Measurements from ENCODE around the gene AGGF1.
A peak's percentile ranks its signal among the peaks of the same experiment; 100 is the strongest.
"Not testable (repeated sequence)": the region's sequence is repeated elsewhere in the genome, so short reads cannot be mapped to it uniquely, and the experiment has no call there.

The AGGF1 gene, protein sequence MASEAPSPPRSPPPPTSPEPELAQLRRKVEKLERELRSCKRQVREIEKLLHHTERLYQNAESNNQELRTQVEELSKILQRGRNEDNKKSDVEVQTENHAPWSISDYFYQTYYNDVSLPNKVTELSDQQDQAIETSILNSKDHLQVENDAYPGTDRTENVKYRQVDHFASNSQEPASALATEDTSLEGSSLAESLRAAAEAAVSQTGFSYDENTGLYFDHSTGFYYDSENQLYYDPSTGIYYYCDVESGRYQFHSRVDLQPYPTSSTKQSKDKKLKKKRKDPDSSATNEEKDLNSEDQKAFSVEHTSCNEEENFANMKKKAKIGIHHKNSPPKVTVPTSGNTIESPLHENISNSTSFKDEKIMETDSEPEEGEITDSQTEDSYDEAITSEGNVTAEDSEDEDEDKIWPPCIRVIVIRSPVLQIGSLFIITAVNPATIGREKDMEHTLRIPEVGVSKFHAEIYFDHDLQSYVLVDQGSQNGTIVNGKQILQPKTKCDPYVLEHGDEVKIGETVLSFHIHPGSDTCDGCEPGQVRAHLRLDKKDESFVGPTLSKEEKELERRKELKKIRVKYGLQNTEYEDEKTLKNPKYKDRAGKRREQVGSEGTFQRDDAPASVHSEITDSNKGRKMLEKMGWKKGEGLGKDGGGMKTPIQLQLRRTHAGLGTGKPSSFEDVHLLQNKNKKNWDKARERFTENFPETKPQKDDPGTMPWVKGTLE

GRCh38 chr5:77030097-77031071, at the start of gene AGGF1:
Gene AGGF1 (plus strand): TSS chr5:77030404. CDS start chr5:77030767, 363 bp downstream.
- DNase-seq = peak; percentile 91 to 93

GRCh38 chr5:76980518-76981144, 49.6 kb upstream of the AGGF1 start:
- no peak for DNase-seq

GRCh38 chr5:76982450-76982849, 47.8 kb upstream of the AGGF1 start:
- DNase-seq = no peak

GRCh38 chr5:76983468-76983867, 46.7 kb upstream of the AGGF1 start:
- DNase-seq = no peak

GRCh38 chr5:76986825-76987526, 43.2 kb upstream of the AGGF1 start:
- DNase-seq = no peak

DNA sequence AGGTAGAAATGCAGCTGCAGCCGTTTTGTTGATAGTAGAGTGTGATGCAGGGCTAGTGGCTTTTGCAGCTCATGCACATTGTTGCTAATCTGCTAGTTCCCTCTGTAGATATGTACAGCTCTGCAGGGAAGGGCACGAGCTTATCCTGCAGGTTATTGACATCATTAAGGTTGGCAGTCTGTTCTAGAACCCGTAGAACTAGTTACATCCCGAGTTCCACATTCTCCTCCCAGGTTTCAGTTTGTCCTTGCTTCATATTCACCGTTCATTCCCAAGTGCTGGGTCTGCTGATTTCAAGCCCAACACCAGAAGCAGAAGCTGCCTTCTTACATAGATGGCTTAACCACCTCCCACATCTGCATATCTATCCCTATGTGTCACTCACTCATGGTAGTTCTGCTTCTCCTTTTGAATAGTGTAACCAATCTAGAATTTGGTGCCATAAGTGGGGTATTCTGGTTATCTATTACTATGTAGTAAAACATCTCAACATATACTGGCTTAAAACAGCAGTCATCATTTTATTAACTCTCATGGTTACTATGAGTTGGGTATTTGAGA, 39.2 kb upstream of the AGGF1 start:
- no peak for DNase-seq

DNA sequence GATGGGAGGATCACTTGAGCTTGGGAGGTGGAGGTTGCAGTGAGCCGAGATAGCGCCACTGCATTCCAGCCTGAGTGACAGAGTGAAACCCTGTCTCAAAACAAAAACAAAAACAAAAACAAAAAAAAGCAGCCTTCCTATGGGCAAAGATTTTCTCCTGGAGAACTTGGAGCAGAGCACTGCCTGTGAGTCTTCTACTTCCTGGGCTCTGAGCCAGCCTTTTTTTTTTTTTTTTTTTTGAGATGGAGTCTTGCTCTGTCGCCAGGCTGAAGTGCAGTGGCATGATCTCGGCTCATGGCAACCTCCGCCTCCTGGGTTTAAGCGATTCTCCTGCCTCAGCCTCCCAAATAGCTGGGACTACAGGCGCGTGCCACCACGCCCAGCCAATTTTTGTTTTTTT, 36.8 kb upstream of the AGGF1 start:
- not testable (repeated sequence) for DNase-seq

GRCh38 chr5:76994337-76994736, 35.9 kb upstream of the AGGF1 start:
- no peak for DNase-seq

DNA sequence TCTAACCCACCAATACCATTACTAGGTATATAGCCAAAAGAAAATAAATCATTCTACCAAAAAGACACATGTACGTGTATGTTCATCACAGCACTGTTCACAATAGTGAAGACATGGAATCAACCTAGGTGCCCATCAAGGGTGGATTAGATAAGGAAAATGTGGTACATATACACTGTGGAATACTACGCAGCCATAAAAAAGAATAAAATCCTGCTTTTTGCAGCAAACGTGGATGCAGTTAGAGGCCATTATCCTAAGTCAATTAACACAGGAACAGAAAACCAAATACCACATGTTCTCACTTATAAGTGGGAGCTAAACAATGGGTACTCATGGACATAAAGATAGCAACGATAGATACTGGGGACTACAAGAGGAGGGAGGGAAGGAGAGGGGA, 32.0 kb upstream of the AGGF1 start:
- DNase-seq = not testable (repeated sequence)

- DNase-seq = no peak
Measured at GRCh38 chr5:76999451-76999850, 30.8 kb upstream of the AGGF1 start.

DNA sequence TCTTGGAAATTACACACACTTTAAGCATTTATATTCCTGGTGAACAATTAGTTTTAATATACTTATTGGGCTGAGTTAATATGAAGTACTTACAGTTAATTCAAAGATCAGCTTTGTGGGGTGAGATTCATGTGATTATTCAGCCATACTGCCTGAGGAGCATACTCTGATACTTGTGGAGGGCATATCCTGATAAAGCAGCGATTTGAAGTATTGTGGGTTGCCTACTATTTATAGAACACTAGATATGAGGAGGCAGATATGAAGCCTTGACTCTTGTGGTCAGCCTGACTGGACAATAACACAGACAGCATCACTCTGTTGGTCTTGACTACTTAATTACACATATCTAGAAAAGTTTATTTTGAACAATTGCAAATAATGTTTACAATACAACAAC, 27.0 kb upstream of the AGGF1 start:
- DNase-seq = no peak

DNA sequence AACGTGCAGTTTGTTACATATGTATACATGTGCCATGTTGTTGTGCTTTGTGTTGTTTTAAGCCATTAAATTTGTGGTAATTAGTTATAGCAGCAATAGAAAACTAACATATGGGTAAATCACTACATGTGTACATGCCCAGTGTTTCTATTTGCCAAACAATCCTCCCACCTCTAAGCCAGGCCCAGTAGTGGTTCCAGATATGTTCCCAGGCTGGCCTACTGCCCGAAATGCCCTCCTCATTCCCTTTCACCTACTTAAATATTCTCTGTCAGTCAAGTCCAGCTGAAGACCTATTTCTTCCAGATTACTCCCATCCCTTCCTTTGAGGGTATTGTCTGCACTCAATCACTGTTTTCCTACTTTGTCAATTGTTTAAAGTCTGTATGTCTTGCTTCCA, 24.1 kb upstream of the AGGF1 start:
- no peak for DNase-seq

DNA sequence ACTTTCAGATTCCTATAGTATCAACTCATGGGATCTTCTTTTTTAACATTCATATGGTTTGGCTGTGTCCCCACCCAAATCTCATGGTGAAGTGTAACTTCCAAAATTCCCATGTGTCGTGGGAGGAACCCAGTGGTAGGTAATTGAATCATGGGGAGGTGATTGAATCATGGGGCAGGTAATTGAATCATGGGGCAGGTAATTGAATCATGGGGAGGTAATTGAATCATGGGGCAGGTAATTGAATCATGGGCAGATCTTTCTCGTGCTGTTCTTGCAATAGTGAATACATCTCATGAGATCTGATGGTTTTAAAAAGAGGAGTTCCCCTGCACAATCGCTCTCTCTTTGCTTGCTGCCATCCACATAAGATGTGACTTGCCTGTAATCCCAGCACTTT, 21.8 kb upstream of the AGGF1 start:
- DNase-seq = no peak

GRCh38 chr5:77010243-77010642, 20.0 kb upstream of the AGGF1 start:
- DNase-seq = no peak

DNA sequence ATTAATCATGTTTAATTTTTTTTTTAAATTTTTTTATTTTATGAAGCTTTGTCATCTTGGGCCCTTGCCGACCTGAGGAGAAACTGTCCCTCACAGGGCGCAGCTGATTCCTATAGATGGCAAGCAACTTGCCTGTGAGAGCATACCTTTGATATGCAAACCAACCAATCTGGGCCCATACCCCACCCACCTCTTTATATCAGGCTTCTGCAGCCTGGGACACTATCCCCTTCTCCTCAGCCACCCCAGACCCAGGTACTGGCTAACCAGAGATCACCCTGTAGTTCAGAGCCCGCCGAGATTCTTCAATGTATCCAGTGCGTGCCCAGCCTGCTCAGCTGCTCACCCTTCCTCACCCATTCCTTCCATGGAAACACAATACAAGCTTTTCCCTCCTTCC, 18.7 kb upstream of the AGGF1 start:
- DNase-seq = no peak

- no peak for DNase-seq
Measured at GRCh38 chr5:77012601-77013000, 17.6 kb upstream of the AGGF1 start.

DNA sequence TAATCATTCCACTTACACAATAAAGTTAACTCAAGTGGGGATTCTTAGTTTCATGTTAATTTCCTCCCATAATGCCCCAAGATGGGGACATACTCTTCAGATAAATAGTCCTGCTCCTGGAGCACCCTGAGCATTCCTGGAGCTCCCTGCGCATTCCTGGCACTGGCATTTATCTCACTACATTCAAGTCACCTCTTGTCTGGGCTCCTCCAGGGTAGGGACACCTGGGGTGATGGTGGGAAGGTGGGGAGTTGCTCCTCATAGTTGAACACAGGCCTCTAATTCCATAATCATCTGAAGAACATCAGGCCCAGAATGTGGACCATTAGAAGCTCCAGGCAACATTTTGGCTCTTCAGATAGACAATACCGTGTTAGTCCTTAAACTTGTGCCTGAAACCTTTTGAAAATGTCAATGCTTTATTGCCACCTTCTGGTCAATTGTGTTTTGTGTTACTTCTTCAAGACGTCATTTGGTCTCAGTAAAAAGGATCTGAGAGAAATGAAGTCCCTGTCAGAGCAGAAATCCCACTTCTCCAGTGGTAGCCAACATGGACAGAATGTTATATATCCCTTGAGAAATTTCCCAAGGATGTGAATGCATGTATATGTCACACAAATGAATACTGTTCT, 14.2 kb upstream of the AGGF1 start:
- no peak for DNase-seq

DNA sequence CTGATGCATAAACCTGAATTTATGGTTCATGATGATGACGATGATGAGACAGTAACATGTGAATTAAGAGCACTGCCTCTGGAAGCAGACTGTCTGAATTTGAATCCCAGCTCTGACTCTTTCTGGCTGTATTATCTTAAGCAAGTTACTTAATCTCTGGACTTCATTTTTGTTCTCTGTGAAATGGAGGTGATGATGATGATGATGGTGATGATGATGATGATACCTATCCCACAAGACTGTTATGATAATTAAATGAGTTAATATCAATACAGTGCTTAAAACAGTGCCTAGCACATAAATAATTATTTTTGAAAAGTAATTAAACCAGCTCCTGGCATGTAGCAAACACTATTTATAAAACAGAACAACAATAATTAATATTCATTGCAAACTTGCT, 13.2 kb upstream of the AGGF1 start:
- no peak for DNase-seq

GRCh38 chr5:77017668-77018067, 12.5 kb upstream of the AGGF1 start:
- no peak for DNase-seq

- DNase-seq = no peak
Measured at GRCh38 chr5:77022511-77023417, 7.4 kb upstream of the AGGF1 start.

Data from activated T-cell treated with anti-CD3 and anti-CD28 coated beads, Interleukin-2, amount 50 U/mL, for 48 hours (primary cell).